H9 (cell line): ENCODE results near the gene OR5M8. TPM values are rescaled to one million over a fixed set of nuclear protein-coding genes. Genes with fewer than 3 reads are reported as not detected.

Experiments used
- DNase-seq: peaks from one replicate; pipeline ENCODE4 v3.0.0-alpha.2; 2017
- H2AFZ ChIP-seq: one replicate; pipeline ENCODE4 v1.6.1; 2013; ENCODE audit warnings: mild to moderate bottlenecking, low read length, control low read depth, moderate library complexity
- H2AK5ac ChIP-seq: 2 replicates; pipeline ENCODE4 v1.6.1; 2013; ENCODE audit warnings: low read length, control low read depth, mixed read lengths; ENCODE audit not compliant: insufficient read length
- H2BK120ac ChIP-seq: one replicate; pipeline ENCODE4 v1.6.1; 2013; ENCODE audit warnings: low read depth, mild to moderate bottlenecking, low read length, control low read depth, inconsistent platforms; ENCODE audit not compliant: poor library complexity, severe bottlenecking
- H2BK12ac ChIP-seq: 2 replicates; pipeline ENCODE4 v1.6.1; 2013; ENCODE audit warnings: low read length, control low read depth, mixed read lengths, low read depth; ENCODE audit not compliant: insufficient read length
- H2BK15ac ChIP-seq: 2 replicates; pipeline ENCODE4 v1.6.1; 2013; ENCODE audit warnings: low read depth, low read length, control low read depth
- H2BK20ac ChIP-seq: one replicate; pipeline ENCODE4 v1.6.1; 2013; ENCODE audit warnings: low read depth, mild to moderate bottlenecking, low read length, control low read depth, inconsistent platforms; ENCODE audit not compliant: poor library complexity, severe bottlenecking
- H2BK5ac ChIP-seq: 2 replicates; pipeline ENCODE4 v1.6.1; 2013; ENCODE audit warnings: low read length, control low read depth, mixed read lengths; ENCODE audit not compliant: insufficient read length
- H3K14ac ChIP-seq: 2 replicates; pipeline ENCODE4 v1.6.1; 2013; ENCODE audit warnings: low read length, control low read depth; ENCODE audit not compliant: insufficient read depth
- H3K18ac ChIP-seq: 2 replicates; pipeline ENCODE4 v1.6.1; 2013; ENCODE audit warnings: low read depth, mild to moderate bottlenecking, mixed read lengths, low read length, control low read depth; ENCODE audit not compliant: insufficient read length
- H3K23ac ChIP-seq: 2 replicates; pipeline ENCODE4 v1.6.1; 2013; ENCODE audit warnings: low read length, control low read depth, mixed read lengths, low read depth; ENCODE audit not compliant: insufficient read length
- H3K23me2 ChIP-seq: 2 replicates; pipeline ENCODE4 v1.6.1; 2013; ENCODE audit warnings: low read depth, mild to moderate bottlenecking, mixed read lengths, low read length, control low read depth; ENCODE audit not compliant: insufficient read length, poor library complexity, severe bottlenecking
- H3K27ac ChIP-seq: 2 replicates; pipeline ENCODE4 v1.5.1; 2013; ENCODE audit warnings: low read length, control low read depth, mixed read lengths, low read depth; ENCODE audit not compliant: insufficient read length
- H3K27me3 ChIP-seq: 2 replicates; pipeline ENCODE4 v1.6.1; 2013; ENCODE audit warnings: low read length, control low read depth, inconsistent platforms; ENCODE audit not compliant: insufficient read depth
- H3K4ac ChIP-seq: 2 replicates; pipeline ENCODE4 v1.6.1; 2013; ENCODE audit warnings: low read depth, mild to moderate bottlenecking, control low read depth, inconsistent platforms, low read length, moderate library complexity
- H3K4me1 ChIP-seq: 2 replicates; pipeline ENCODE4 v1.6.1; 2013; ENCODE audit warnings: low read length, control low read depth, inconsistent platforms; ENCODE audit not compliant: insufficient read depth
- H3K4me2 ChIP-seq: 2 replicates; pipeline ENCODE4 v1.6.1; 2013; ENCODE audit warnings: low read length, control low read depth, mixed read lengths; ENCODE audit not compliant: insufficient read length, insufficient read depth
- H3K56ac ChIP-seq: 2 replicates; pipeline ENCODE4 v1.6.1; 2013; ENCODE audit warnings: low read depth, mild to moderate bottlenecking, mixed read lengths, low read length, control low read depth; ENCODE audit not compliant: insufficient read length
- H3K79me1 ChIP-seq: 2 replicates; pipeline ENCODE4 v1.6.1; 2013; ENCODE audit warnings: low read depth, mild to moderate bottlenecking, moderate library complexity, low read length, control low read depth, inconsistent platforms; ENCODE audit not compliant: insufficient read depth, poor library complexity, severe bottlenecking
- H3K79me2 ChIP-seq: 2 replicates; pipeline ENCODE4 v1.6.1; 2013; ENCODE audit warnings: low read length, control low read depth, inconsistent platforms; ENCODE audit not compliant: insufficient read depth
- H3K9ac ChIP-seq: 2 replicates; pipeline ENCODE4 v1.6.1; 2013; ENCODE audit warnings: low read length, control low read depth, mixed read lengths; ENCODE audit not compliant: insufficient read length; ENCODE audit errors: extremely low read depth
- H3K9me3 ChIP-seq: one replicate; pipeline ENCODE4 v1.6.1; 2013; ENCODE audit warnings: low read depth, low read length, inconsistent platforms; ENCODE audit not compliant: control insufficient read depth
- H3T11ph ChIP-seq: one replicate; pipeline ENCODE4 v1.6.1; 2013; ENCODE audit warnings: mild to moderate bottlenecking, low read length, control low read depth, inconsistent platforms
- H4K20me1 ChIP-seq: one replicate; pipeline ENCODE4 v1.6.1; 2013; ENCODE audit not compliant: control insufficient read depth, insufficient read length, insufficient read depth
- H4K5ac ChIP-seq: 2 replicates; pipeline ENCODE4 v1.6.1; 2013; ENCODE audit warnings: low read depth, mild to moderate bottlenecking, mixed read lengths, low read length, control low read depth; ENCODE audit not compliant: insufficient read length
- H4K8ac ChIP-seq: replicated peaks from 2 replicates; pipeline ENCODE4 v1.6.1; 2013; ENCODE audit warnings: low read length, control low read depth, mixed read lengths, low read depth; ENCODE audit not compliant: insufficient read length
- H4K91ac ChIP-seq: 2 replicates; pipeline ENCODE4 v1.6.1; 2013; ENCODE audit warnings: low read depth, mild to moderate bottlenecking, moderate library complexity, mixed read lengths, low read length, control low read depth; ENCODE audit not compliant: insufficient read length
- H3K27ac Mint-ChIP-seq, 3 experiments: 2 replicates in 2 of 3; 3 replicates in 1 of 3; pipeline ENCODE4 v1.8.0; 2020 to 2021; ENCODE audit warnings: mixed read lengths in 3 of 3, mild to moderate bottlenecking in 1 of 3, moderate library complexity in 1 of 3
- H3K27me3 Mint-ChIP-seq: 2 replicates; pipeline ENCODE4 v1.8.0; 2021; ENCODE audit warnings: low read depth, mild to moderate bottlenecking, moderate library complexity, mixed read lengths
- H3K36me3 Mint-ChIP-seq, 3 experiments: 2 replicates in 2 of 3; 3 replicates in 1 of 3; pipeline ENCODE4 v1.8.0; 2020 to 2021; ENCODE audit warnings: low read depth in 3 of 3, mixed read lengths in 3 of 3; ENCODE audit not compliant: insufficient read depth in 1 of 3
- H3K4me1 Mint-ChIP-seq, 2 experiments: 2 replicates each; pipeline ENCODE4 v1.8.0; 2020; ENCODE audit warnings: mixed read lengths in 2 of 2
- H3K4me3 Mint-ChIP-seq, 2 experiments: 2 replicates in 1 of 2; 3 replicates in 1 of 2; pipeline ENCODE4 v1.8.0; 2020 to 2021; ENCODE audit warnings: mild to moderate bottlenecking in 2 of 2, mixed read lengths in 2 of 2, moderate library complexity in 1 of 2
- H3K9me3 Mint-ChIP-seq, 2 experiments: 2 replicates in 1 of 2; 3 replicates in 1 of 2; pipeline ENCODE4 v1.8.0; 2020; ENCODE audit warnings: mild to moderate bottlenecking in 2 of 2, mixed read lengths in 2 of 2, moderate library complexity in 1 of 2
- CTCF ChIP-seq: fragments of 200-600 bp; sonication (generic); conservative IDR thresholded peaks from 3 replicates; pipeline ENCODE4 v1.8.0; 2021; ENCODE audit warnings: antibody characterized with exemption, mild to moderate bottlenecking
- WGBS: extraction: QIAGEN DNeasy Blood & Tissue Kit; methylation state at CpG from one replicate; pipeline ENCODE4 v1.1.7; 2013; ENCODE audit warnings: missing lambda C conversion rate, low lambda C conversion rate, mixed read lengths; ENCODE audit not compliant: insufficient read length; ENCODE audit errors: extremely low coverage; 5-methylcytosine and 5-hydroxymethylcytosine counted together
- total RNA-seq: library from RNA; stranded (reverse); gene quantifications from 2 replicates; pipeline ENCODE4 v1.2.1, GENCODE V29; 2021

The OR5M8 gene
- total RNA-seq, 1 experiment from 2014 or later: not detected

- Histone ChIP-seq H3K14ac (no peak overlapping the region), H3K4me1 (no peaks in the 10 kb centered on the region), H2BK20ac (no peak overlapping the region), H3K23me2 (no peaks in the 10 kb centered on the region), H2BK12ac (no peak overlapping the region), H3K9ac (no peak overlapping the region), H4K91ac (no peak overlapping the region), H3K79me2 (no peaks in the 10 kb centered on the region), H2BK5ac (no peak overlapping the region), H4K20me1 (no peaks in the 10 kb centered on the region), H2AFZ (no peak overlapping the region), H3T11ph (no peak overlapping the region), H3K9me3 (peaks cover 3% of the 10 kb centered on the region), H3K79me1 (no peaks in the 10 kb centered on the region), H2AK5ac (no peak overlapping the region), H3K18ac (no peak overlapping the region), H4K8ac (no peak overlapping the region), H4K5ac (no peak overlapping the region), H3K56ac (no peak overlapping the region), H2BK120ac (no peak overlapping the region), H3K27me3 (no peaks in the 10 kb centered on the region), H3K27ac (no peak overlapping the region), H3K4me2 (no peak overlapping the region), H2BK15ac (no peak overlapping the region), H3K23ac (no peak overlapping the region), H3K4ac (no peak overlapping the region)
- TF ChIP-seq CTCF: no peak
- no CpG with 5 or more reads among the region's 1 CpG for WGBS
- Mint-ChIP-seq H3K27me3 (no peaks in the 10 kb centered on the region; the same call in 1 of the 2 replicates), H3K4me3 (no peak overlapping the region), H3K9me3 (peaks cover 6 to 7% of the 10 kb centered on the region in 2 experiments; a peak in 3 of 5 replicates), H3K36me3 (no peaks in the 10 kb centered on the region), H3K27ac (no peak overlapping the region), H3K4me1 (no peaks in the 10 kb centered on the region)
- DNase-seq: no peak
These were observed 16.4 kb downstream of the OR5M8 start for GRCh38 chr11:56474729-56475235.
